ENCODE data around the gene DHDDS.
A peak's percentile ranks its signal among the peaks of the same experiment; 100 is the strongest.

The DHDDS gene

GRCh38 chr1:26418865-26419349, 13.2 kb upstream of the DHDDS start:
- DNase-seq: no peak

- no peak for DNase-seq
Measured at GRCh38 chr1:26419494-26419893, 12.6 kb upstream of the DHDDS start.

- DNase-seq: no peak
Measured at GRCh38 chr1:26429721-26430120, 2.4 kb upstream of the DHDDS start.

- DNase-seq: no peak
Measured at GRCh38 chr1:26432793-26433192, 672 bp downstream of the DHDDS start.

- no peak for DNase-seq
Measured at GRCh38 chr1:26434161-26434752, 2.1 kb downstream of the DHDDS start.

- DNase-seq: no peak
Measured at GRCh38 chr1:26438041-26438440, 5.9 kb downstream of the DHDDS start.

- no peak for DNase-seq
Measured at GRCh38 chr1:26440259-26440658, 8.1 kb downstream of the DHDDS start.

- DNase-seq: no peak
Measured at GRCh38 chr1:26449868-26450267, 17.7 kb downstream of the DHDDS start.

GRCh38 chr1:26450908-26451307, 18.8 kb downstream of the DHDDS start:
- DNase-seq: no peak

GRCh38 chr1:26452459-26453183, 20.5 kb downstream of the DHDDS start:
- DNase-seq: no peak

GRCh38 chr1:26459148-26459547, 27.0 kb downstream of the DHDDS start:
- DNase-seq: no peak

- DNase-seq: no peak
Measured at GRCh38 chr1:26459573-26460031, 27.5 kb downstream of the DHDDS start.

- DNase-seq: peak; percentile 11
Measured at GRCh38 chr1:26468911-26469310, 36.8 kb downstream of the DHDDS start.

- peak; percentile 78 for DNase-seq
Measured at GRCh38 chr1:26469558-26469957, 37.4 kb downstream of the DHDDS start.

GRCh38 chr1:26470878-26471497, 38.9 kb downstream of the DHDDS start:
- DNase-seq: no peak

GRCh38 chr1:26471498-26472319, 39.6 kb downstream of the DHDDS start:
- DNase-seq: no peak

- DNase-seq: peak; percentile 25
Measured at GRCh38 chr1:26472320-26472900, 40.3 kb downstream of the DHDDS start, which contains the start of gene HMGN2. Gene HMGN2, plus strand, starts transcription at chr1:26472440. Its CDS starts 173 bp downstream, at chr1:26472613.

GRCh38 chr1:26472901-26473845, 41.1 kb downstream of the DHDDS start:
- DNase-seq: peak; percentile 49

- DNase-seq: no peak
Measured at GRCh38 chr1:26474818-26475217, 42.7 kb downstream of the DHDDS start.

- DNase-seq: no peak
Measured at GRCh38 chr1:26475989-26476388, 43.9 kb downstream of the DHDDS start.

- no peak for DNase-seq
Measured at GRCh38 chr1:26476958-26477357, 44.8 kb downstream of the DHDDS start.
